Sigmoid colon (tissue), 4 donors: ENCODE data around the gene PGBD2.

Source experiments
- EP300 ChIP-seq, 4 donors: sonication (generic); formaldehyde crosslinking; IDR thresholded peaks; one replicate each; pipeline ENCODE4 v1.6.1; 2017; ENCODE audit warnings: antibody characterized with exemption in 4 of 4
- POLR2A ChIP-seq, 2 donors: fragments of 450-650 bp; IDR thresholded peaks; one replicate each; pipeline ENCODE4 v1.6.1; 2016; ENCODE audit warnings: antibody characterized with exemption in 2 of 2, mild to moderate bottlenecking in 2 of 2, moderate library complexity in 2 of 2
- TF ChIP-seq, protein P1 (sequence below), 4 experiments: fragments of 450-650 bp in 3 of 4; fragments of 200-600 bp in 1 of 4; IDR thresholded peaks; one replicate each; pipeline ENCODE4 v1.5.1; 2016 to 2019; ENCODE audit warnings: antibody characterized with exemption in 4 of 4, mild to moderate bottlenecking in 3 of 4, moderate library complexity in 2 of 4

- TF ChIP-seq, protein P1, sequence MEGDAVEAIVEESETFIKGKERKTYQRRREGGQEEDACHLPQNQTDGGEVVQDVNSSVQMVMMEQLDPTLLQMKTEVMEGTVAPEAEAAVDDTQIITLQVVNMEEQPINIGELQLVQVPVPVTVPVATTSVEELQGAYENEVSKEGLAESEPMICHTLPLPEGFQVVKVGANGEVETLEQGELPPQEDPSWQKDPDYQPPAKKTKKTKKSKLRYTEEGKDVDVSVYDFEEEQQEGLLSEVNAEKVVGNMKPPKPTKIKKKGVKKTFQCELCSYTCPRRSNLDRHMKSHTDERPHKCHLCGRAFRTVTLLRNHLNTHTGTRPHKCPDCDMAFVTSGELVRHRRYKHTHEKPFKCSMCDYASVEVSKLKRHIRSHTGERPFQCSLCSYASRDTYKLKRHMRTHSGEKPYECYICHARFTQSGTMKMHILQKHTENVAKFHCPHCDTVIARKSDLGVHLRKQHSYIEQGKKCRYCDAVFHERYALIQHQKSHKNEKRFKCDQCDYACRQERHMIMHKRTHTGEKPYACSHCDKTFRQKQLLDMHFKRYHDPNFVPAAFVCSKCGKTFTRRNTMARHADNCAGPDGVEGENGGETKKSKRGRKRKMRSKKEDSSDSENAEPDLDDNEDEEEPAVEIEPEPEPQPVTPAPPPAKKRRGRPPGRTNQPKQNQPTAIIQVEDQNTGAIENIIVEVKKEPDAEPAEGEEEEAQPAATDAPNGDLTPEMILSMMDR (IDR thresholded peaks at IDR 0.05), result no peak
- TF ChIP-seq POLR2A (IDR thresholded peaks at IDR 0.05) (no peak), EP300 (IDR thresholded peaks at IDR 0.05) (no peak)
Observed at GRCh38 chr1:248923352-248924338, 17.6 kb downstream of the PGBD2 start.
